Stimulated activated CD8-positive, alpha-beta memory T cell treated with anti-CD3 and anti-CD28 coated beads, Interleukin-4, amount 100 ng/mL, for 4 hours (primary cell): ENCODE data around the gene GPR65.
A peak's percentile ranks its signal among the peaks of the same experiment; 100 is the strongest.
"Not testable (repeated sequence)": the region's sequence is repeated elsewhere in the genome, so short reads cannot be mapped to it uniquely, and the experiment has no call there.

ENCODE experiments used
- DNase-seq, 2 donors: peaks; one replicate each; pipeline ENCODE4 v3.0.0-alpha.2; 2020; ENCODE audit warnings: low read depth in 2 of 2, low spot score in 1 of 2

Gene GPR65

DNA sequence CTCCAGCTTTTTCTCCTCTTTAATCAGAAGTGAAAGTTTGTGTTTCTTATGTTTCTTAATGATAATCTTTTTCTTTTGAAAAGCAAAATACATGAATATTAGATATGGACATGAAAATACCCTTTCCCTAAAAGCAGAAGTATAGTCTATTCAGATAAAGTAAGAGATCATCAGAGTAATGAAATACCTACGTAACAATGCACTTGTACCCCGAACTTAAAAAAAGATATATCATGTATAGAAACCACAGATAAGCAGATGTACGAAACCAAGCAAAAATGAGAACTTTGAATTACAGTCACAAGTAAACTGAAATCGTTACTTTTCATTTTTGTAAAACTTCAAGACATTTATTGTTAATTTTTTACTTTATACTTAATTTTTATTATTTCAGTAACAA, 1.5 kb upstream of the GPR65 start:
- DNase-seq, result no peak

DNA sequence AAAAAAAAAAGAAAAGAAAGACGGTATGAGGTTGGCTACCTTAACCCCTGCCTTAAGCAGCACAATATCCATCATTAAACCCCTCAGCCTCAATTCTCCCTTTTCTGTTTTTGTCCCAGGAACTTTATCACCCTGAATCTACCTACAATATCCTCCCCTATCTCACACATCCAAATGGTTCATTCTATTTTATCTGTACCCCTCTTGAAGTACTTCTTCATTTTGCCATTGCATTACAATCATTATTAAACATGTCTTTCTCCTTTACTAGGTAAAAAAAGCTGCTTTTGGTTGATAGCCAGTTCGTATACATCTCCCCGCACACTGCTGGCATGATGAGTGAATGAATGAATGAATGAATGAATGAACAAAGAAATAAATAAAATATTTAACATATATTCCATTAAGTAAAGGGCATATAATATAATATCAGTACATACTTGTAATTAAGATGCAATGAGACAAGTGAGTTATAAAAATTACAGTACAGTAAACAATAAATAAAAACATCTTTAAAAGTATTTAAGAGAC, 364 bp upstream of the GPR65 start:
- DNase-seq, result no peak

GRCh38 chr14:88005978-88006851, 1.3 kb downstream of the GPR65 start:
- DNase-seq, result peak; percentile 28 to 48

DNA sequence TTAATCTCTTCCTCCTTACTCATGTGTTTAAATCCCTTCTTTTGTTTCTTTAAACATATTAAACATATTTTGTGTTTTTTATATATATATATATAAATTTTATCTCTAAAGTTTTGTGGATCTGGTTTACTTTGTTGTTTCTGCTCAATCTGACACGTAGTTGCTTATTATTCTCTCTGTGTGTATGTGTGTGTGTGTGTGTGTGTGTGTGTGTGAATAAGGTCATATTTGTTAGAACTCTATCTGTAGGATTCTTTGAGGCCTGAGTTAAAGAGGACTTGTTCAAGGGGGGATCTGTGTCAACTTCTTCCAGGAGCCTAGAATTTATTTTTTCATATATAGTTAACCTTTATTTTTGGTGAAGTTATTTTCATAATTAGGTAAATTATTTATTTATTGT, 2.7 kb downstream of the GPR65 start:
- no peak for DNase-seq

- no peak for DNase-seq
These were observed 3.3 kb downstream of the GPR65 start for GRCh38 chr14:88008039-88008742.

- no peak for DNase-seq
These were observed 4.6 kb downstream of the GPR65 start for GRCh38 chr14:88009486-88009885.

DNA sequence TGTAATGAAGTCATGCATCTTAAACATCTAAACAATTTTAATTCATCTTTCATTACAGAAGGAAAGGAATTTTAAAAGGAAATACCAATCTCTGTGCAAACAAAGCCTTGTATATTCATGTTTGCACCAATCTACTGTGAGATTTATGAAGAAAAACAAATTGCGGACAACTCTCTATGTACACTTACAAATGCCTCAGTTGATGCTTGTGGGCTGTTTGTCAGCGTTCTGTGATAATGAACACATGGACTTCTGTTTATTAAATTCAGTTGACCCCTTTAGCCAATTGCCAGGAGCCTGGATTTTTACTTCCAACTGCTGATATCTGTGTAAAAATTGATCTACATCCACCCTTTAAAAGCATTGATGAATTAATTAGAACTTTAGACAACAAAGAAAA, 5.4 kb downstream of the GPR65 start:
- no peak for DNase-seq

DNA sequence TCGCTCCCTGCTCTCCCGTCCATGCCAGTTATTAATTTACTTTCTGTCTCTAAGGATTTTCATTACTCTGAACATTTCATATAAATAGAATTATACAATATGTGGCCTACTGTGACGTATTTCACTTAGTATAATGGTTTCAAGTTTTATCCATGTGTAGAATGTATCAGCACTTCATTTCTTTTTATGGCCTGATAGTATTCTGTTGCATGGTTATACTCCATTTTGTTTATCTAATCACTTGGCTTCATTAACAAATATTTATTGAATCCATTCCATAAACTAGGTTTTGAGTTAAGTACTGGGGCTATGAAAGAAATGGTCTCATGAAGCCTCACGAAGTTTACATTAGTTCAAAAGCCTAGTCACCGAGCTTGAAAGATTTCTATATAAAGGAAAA, 7.6 kb downstream of the GPR65 start:
- DNase-seq, result no peak

GRCh38 chr14:88013750-88014349, 8.9 kb downstream of the GPR65 start:
- no peak for DNase-seq

DNA sequence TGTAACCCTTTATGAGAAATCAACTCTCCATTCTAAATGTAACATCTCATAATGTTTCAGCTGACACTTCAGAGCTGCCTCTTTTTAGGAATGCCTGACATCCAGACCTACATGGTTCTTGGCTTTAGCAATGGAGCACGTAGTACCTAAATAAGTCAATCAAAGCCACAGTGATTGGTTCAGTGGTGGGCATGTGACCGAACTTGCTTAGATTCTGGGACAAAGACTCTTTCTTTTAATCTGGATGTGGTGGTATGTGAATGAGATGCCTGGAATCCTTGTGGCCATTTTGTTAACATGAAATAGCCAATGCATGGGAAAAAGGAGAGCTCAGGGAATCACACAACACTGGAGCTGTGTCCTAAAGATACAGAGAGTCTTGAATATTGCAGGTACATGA, 11.8 kb downstream of the GPR65 start:
- no peak for DNase-seq

- no peak for DNase-seq
These were observed 12.6 kb downstream of the GPR65 start for GRCh38 chr14:88017535-88017934.

GRCh38 chr14:88023658-88024187, 18.8 kb downstream of the GPR65 start:
- DNase-seq, result no peak

GRCh38 chr14:88024252-88025086, 19.5 kb downstream of the GPR65 start:
- not testable (repeated sequence) for DNase-seq

DNA sequence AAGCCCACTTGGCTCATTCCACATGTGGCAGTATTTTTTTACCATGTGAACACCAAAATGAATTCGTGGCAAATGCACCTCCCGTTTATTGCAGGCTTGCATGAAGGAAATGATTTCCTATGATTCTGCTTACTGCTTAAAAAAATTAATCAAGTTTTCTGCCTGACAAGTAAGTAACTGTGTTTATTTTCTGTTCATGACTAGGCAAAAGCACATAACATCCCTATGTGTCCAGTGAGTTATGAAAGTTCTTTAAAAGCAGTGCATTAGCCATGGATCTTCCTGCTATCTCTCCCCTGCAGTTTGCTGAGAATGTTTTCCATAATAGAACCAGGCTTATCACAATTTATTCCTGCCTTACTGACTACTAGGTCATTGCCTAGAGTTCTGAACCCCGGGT, 20.4 kb downstream of the GPR65 start:
- DNase-seq, result no peak

DNA sequence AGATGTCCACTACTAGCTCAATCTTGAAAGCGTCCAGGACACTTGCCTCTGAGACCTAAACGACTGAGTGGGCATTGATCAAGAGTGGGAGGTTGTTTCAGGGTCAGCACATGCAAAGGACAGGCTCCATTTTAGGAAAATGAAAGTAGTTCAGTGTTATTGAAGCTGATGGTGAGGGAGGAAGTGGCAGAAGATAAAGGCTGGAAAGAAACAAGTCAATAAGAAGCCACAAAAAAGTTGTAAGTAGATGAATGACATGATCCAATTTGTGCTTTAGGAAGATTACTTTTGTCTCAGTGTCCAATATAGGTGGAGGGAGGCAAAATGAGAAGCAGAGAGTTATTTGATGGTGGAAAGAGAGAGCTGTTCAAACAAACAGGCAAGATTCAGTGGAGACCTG, 22.0 kb downstream of the GPR65 start:
- no peak for DNase-seq

DNA sequence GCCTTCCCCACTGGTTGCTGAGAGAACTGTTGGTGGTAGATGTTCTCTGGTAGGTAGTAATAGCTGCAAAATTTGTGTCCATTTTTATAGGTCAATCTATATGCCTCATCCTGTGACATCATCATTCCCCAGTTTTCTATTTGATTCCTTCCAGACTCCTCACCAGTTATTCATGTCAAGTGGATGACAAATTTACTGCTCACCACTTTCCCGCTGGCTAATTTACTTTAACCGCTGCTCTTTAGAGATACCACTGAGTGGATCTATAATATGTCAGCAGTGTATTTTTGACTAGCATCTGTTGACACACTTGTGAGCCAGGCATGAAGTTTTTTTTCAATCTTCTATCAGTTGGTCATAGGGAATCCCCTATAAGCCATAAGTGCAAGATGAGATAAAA, 24.6 kb downstream of the GPR65 start:
- DNase-seq, result no peak

GRCh38 chr14:88030079-88030478, 25.1 kb downstream of the GPR65 start:
- DNase-seq, result no peak

DNA sequence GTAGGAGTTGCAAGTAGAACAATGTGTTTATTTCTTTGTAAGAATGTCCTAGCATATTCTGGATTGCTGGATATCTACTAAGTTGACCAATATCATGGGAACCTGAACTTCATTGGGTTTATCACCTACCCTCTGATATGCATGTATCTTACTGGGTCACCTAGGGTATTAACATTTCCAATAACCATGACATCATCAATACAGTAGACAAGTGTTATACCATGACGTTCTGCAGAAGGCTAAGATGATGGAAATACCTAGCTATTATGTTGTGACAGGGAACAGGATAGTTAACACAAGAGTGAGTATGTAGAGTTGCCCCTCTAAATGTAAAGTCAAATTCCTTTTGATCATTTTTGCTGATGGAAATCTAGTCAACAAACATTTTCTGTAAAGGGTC, 26.0 kb downstream of the GPR65 start:
- DNase-seq, result no peak

GRCh38 chr14:88032373-88032772, 27.4 kb downstream of the GPR65 start:
- no peak for DNase-seq

DNA sequence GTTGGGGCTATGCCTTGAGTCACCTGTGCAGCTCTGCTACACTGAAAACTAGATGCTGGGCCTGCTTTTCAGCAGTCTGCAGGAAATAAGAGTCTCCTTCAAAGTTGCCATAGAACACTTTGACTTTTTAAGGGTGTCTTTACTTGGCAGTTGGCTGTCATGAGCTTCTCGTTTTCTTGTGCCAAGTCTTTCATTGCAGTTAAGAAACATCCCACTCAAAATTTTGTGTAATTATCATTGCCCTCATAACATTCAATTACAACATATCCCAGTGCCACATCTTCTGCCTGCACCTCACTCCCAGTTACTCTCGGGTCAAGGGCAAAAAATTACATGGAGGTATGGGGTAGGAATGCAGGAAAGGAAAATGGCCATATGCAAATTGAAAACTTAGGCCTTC, 29.1 kb downstream of the GPR65 start:
- no peak for DNase-seq

GRCh38 chr14:88036422-88036821, 31.5 kb downstream of the GPR65 start:
- no peak for DNase-seq
